HFFc6 (cell line): Measurements from ENCODE around the gene HOTAIR. TPM values are rescaled to one million over a fixed set of nuclear protein-coding genes. Genes with fewer than 3 reads are reported as not detected.

ENCODE experiments used
- DNase-seq: peaks from one replicate; pipeline ENCODE4 v3.0.0-alpha.2; 2018
- H3K27ac Mint-ChIP-seq: 2 replicates; pipeline ENCODE4 v1.8.0; 2020; ENCODE audit warnings: mild to moderate bottlenecking, mixed read lengths
- H3K27me3 Mint-ChIP-seq: 2 replicates; pipeline ENCODE4 v1.8.0; 2021; ENCODE audit warnings: mild to moderate bottlenecking, moderate library complexity, mixed read lengths; ENCODE audit not compliant: insufficient read depth
- H3K36me3 Mint-ChIP-seq: 2 replicates; pipeline ENCODE4 v1.8.0; 2021; ENCODE audit warnings: low read depth, mixed read lengths
- H3K4me1 Mint-ChIP-seq: 2 replicates; pipeline ENCODE4 v1.8.0; 2020; ENCODE audit warnings: low read depth, mixed read lengths
- H3K4me3 Mint-ChIP-seq: 2 replicates; pipeline ENCODE4 v1.8.0; 2020; ENCODE audit warnings: mild to moderate bottlenecking, moderate library complexity, mixed read lengths
- H3K9me3 Mint-ChIP-seq: 2 replicates; pipeline ENCODE4 v1.8.0; 2020; ENCODE audit warnings: mild to moderate bottlenecking, mixed read lengths
- CTCF ChIP-seq: fragments of 200-600 bp; sonication (generic); IDR thresholded peaks from 2 replicates; pipeline ENCODE4 v1.5.0; 2021; ENCODE audit warnings: antibody characterized with exemption, mild to moderate bottlenecking
- total RNA-seq, 6 experiments: library from RNA; stranded (reverse); fragmentation: NEBNext Ultra II Directional; extraction: Animal tissue kit (Norgen Biotek cat#: 25700); gene quantifications; 2 replicates in 1 of 6; 3 replicates in 5 of 6; pipeline ENCODE4 v1.2.3, GENCODE V29; 2021

Gene HOTAIR
- total RNA-seq, 6 experiments from 2014 or later: 0.26 to 3.7 (median 2.8) TPM; not detected in 1

GRCh38 chr12:53983568-53983949 is 8.8 kb upstream of the HOTAIR start:
- no peak overlapping the region for H3K27ac Mint-ChIP-seq
- H3K36me3 Mint-ChIP-seq: no peaks in the 10 kb centered on the region
- H3K4me1 Mint-ChIP-seq: no peaks in the 10 kb centered on the region
- H3K9me3 Mint-ChIP-seq: no peaks in the 10 kb centered on the region
- H3K4me3 Mint-ChIP-seq: no peak overlapping the region
- DNase-seq: no peak
- H3K27me3 Mint-ChIP-seq: peaks cover 58% of the 10 kb centered on the region
- no peak for TF ChIP-seq CTCF

GRCh38 chr12:53982648-53983567 is 8.2 kb upstream of the HOTAIR start:
- H3K27ac Mint-ChIP-seq: no peak overlapping the region
- no peak for TF ChIP-seq CTCF
- DNase-seq: no peak
- no peak overlapping the region for H3K4me3 Mint-ChIP-seq
- H3K27me3 Mint-ChIP-seq: peaks cover 59% of the 10 kb centered on the region
- H3K9me3 Mint-ChIP-seq: no peaks in the 10 kb centered on the region
- no peaks in the 10 kb centered on the region for H3K36me3 Mint-ChIP-seq
- H3K4me1 Mint-ChIP-seq: no peaks in the 10 kb centered on the region

GRCh38 chr12:53981634-53982565 is 7.1 kb upstream of the HOTAIR start:
- Mint-ChIP-seq H3K27me3 (peaks cover 50% of the 10 kb centered on the region), H3K36me3 (no peaks in the 10 kb centered on the region), H3K4me3 (no peak overlapping the region), H3K4me1 (no peaks in the 10 kb centered on the region), H3K9me3 (no peaks in the 10 kb centered on the region), H3K27ac (no peak overlapping the region)
- DNase-seq: no peak
- no peak for TF ChIP-seq CTCF

- Mint-ChIP-seq H3K36me3 (no peaks in the 10 kb centered on the region), H3K9me3 (no peaks in the 10 kb centered on the region), H3K27ac (no peak overlapping the region), H3K27me3 (peaks cover 49% of the 10 kb centered on the region), H3K4me1 (no peaks in the 10 kb centered on the region), H3K4me3 (no peak overlapping the region)
- no peak for DNase-seq
- TF ChIP-seq CTCF: no peak
Measured at GRCh38 chr12:53980802-53981496, 6.2 kb upstream of the HOTAIR start.

- no peak for TF ChIP-seq CTCF
- no peaks in the 10 kb centered on the region for H3K4me1 Mint-ChIP-seq
- H3K27me3 Mint-ChIP-seq: peaks cover 51% of the 10 kb centered on the region
- no peak overlapping the region for H3K4me3 Mint-ChIP-seq
- no peak for DNase-seq
- H3K27ac Mint-ChIP-seq: no peak overlapping the region
- no peaks in the 10 kb centered on the region for H3K9me3 Mint-ChIP-seq
- H3K36me3 Mint-ChIP-seq: no peaks in the 10 kb centered on the region
Measured at GRCh38 chr12:53980104-53980801, 5.5 kb upstream of the HOTAIR start.
